ENCODE results near the gene SH2B3. TPM values are rescaled to one million over a fixed set of nuclear protein-coding genes. Genes with fewer than 3 reads are reported as not detected.

The SH2B3 gene
- total RNA-seq, 1 experiment from 2014 or later, result 40.3 TPM

DNA sequence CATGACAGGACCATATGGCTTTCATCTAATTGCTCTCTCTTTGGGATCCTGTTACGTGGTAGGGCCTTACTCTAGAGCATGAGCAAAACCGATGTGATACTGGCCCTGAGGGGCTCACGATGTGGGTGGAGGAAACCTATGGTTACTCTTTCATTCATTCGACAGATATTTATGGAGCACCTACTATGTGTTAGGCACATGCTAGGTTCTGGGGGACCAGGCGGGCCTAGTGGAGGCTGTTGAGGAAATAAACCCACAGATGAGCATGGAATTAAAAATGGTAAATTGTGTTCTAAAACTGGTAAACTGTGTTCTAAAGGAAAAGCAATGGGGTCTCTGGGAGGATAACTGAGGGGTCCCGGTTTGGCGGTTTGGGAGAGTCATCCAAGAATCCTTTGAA lies 14.8 kb downstream of the SH2B3 start:
- Histone ChIP-seq H3K79me1 (ENCODE audit: insufficient read depth, low read depth, low read length, poor library complexity, severe bottlenecking) (no peaks in the 10 kb centered on the region), H3K27me3 (ENCODE audit: insufficient read depth, low read length) (no peaks in the 10 kb centered on the region), H3K56ac (ENCODE audit: insufficient read length, low read depth, low read length) (no peak overlapping the region), H2BK15ac (ENCODE audit: low read depth, low read length) (no peak overlapping the region), H2AK5ac (ENCODE audit: insufficient read length, low read length) (no peak overlapping the region), H2BK12ac (ENCODE audit: insufficient read length, low read depth, low read length) (no peak overlapping the region), H3K18ac (ENCODE audit: insufficient read length, low read depth, low read length) (no peak overlapping the region), H3K23me2 (ENCODE audit: insufficient read length, low read depth, low read length, poor library complexity, severe bottlenecking) (no peaks in the 10 kb centered on the region), H2BK120ac (ENCODE audit: low read depth, low read length, poor library complexity, severe bottlenecking) (no peak overlapping the region), H3K4me1 (ENCODE audit: insufficient read depth, low read length) (no peaks in the 10 kb centered on the region; the same call in none of the 2 replicates), H3K4me2 (ENCODE audit: insufficient read depth, insufficient read length, low read length) (no peak overlapping the region), H4K5ac (ENCODE audit: insufficient read length, low read depth, low read length) (no peak overlapping the region), H4K20me1 (ENCODE audit: control insufficient read depth, insufficient read depth, insufficient read length) (no peaks in the 10 kb centered on the region), H3K9me3 (ENCODE audit: control insufficient read depth, low read depth, low read length) (no peaks in the 10 kb centered on the region), H2BK5ac (ENCODE audit: insufficient read length, low read length) (no peak overlapping the region), H2BK20ac (ENCODE audit: low read depth, low read length, poor library complexity, severe bottlenecking) (no peak overlapping the region), H3K23ac (ENCODE audit: insufficient read length, low read depth, low read length) (no peak overlapping the region), H3K27ac (ENCODE audit: insufficient read length, low read depth, low read length) (no peak overlapping the region), H3T11ph (ENCODE audit: low read length) (no peak overlapping the region), H3K4ac (ENCODE audit: low read depth, low read length) (no peak overlapping the region), H2AFZ (ENCODE audit: low read length) (no peak overlapping the region), H4K91ac (ENCODE audit: insufficient read length, low read depth, low read length) (no peak overlapping the region), H3K9ac (ENCODE audit: extremely low read depth, insufficient read length, low read length) (no peak overlapping the region), H4K8ac (replicated peaks; ENCODE audit: insufficient read length, low read depth, low read length) (no peak overlapping the region), H3K14ac (ENCODE audit: insufficient read depth, low read length) (no peak overlapping the region), H3K79me2 (ENCODE audit: insufficient read depth, low read length) (peaks cover 3% of the 10 kb centered on the region; the same call in 1 of the 2 replicates)
- DNase-seq, result no peak
- TF ChIP-seq, protein P1, sequence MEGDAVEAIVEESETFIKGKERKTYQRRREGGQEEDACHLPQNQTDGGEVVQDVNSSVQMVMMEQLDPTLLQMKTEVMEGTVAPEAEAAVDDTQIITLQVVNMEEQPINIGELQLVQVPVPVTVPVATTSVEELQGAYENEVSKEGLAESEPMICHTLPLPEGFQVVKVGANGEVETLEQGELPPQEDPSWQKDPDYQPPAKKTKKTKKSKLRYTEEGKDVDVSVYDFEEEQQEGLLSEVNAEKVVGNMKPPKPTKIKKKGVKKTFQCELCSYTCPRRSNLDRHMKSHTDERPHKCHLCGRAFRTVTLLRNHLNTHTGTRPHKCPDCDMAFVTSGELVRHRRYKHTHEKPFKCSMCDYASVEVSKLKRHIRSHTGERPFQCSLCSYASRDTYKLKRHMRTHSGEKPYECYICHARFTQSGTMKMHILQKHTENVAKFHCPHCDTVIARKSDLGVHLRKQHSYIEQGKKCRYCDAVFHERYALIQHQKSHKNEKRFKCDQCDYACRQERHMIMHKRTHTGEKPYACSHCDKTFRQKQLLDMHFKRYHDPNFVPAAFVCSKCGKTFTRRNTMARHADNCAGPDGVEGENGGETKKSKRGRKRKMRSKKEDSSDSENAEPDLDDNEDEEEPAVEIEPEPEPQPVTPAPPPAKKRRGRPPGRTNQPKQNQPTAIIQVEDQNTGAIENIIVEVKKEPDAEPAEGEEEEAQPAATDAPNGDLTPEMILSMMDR (conservative IDR thresholded peaks at IDR 0.05), result no peak
- Mint-ChIP-seq H3K4me3 (no peak overlapping the region), H3K4me1 (peaks cover 34 to 38% of the 10 kb centered on the region in 2 experiments), H3K36me3 (ENCODE audit: insufficient read depth in 1 of 3, low read depth in 3 of 3) (peaks cover 15 to 45% (median 16%) of the 10 kb centered on the region in 3 experiments), H3K27ac (peak overlapping the region; percentile 55 to 89 (median 86); a peak in 5 of 7 replicates), H3K9me3 (no peaks in the 10 kb centered on the region), H3K27me3 (ENCODE audit: low read depth) (no peaks in the 10 kb centered on the region)
- WGBS (ENCODE audit: extremely low coverage, insufficient read length, low lambda C conversion rate), result no CpG with 5 or more reads among the region's 7 CpGs

Data from H9 (cell line).